H1 (cell line): ENCODE results near the gene THAP12. TPM values are rescaled to one million over a fixed set of nuclear protein-coding genes. Genes with fewer than 3 reads are reported as not detected.

Experiments
- CTCF ChIA-PET: fragments of 300-600 bp; sonication (Branson Sonifier 250); formaldehyde crosslinking; loops from one replicate; lab custom pipeline; 2021; ENCODE audit not compliant: partially characterized antibody; lab: Charles Lee
- POLR2A ChIA-PET: fragments of 300-600 bp; sonication (Branson Sonifier 250); formaldehyde crosslinking; loops from one replicate; lab custom pipeline; 2021; ENCODE audit warnings: inconsistent platforms; ENCODE audit not compliant: partially characterized antibody; lab: Charles Lee
- DNase-seq, 2 experiments: peaks; one replicate each; pipeline versions ENCODE4 v3.0.0 to v3.0.0-alpha.2; 2010 to 2022; ENCODE audit warnings: low spot score in 2 of 2, low read depth in 1 of 2, mixed read lengths in 1 of 2
- FAIRE-seq: peaks from 2 replicates; lab custom pipeline; 2011; peaks lifted over from hg19 to GRCh38; lab: Jason Lieb, UNC
- H2AFZ ChIP-seq: 2 replicates; pipeline ENCODE4 v1.8.1; 2012; ENCODE audit warnings: low read length, inconsistent platforms
- H2AK5ac ChIP-seq: 2 replicates; pipeline ENCODE4 v1.6.1; 2013; ENCODE audit warnings: low read depth, low read length
- H2BK120ac ChIP-seq: replicated peaks from 2 replicates; pipeline ENCODE3; 2013; ENCODE audit warnings: low read depth, low read length, inconsistent platforms
- H2BK12ac ChIP-seq: 2 replicates; pipeline ENCODE4 v1.6.1; 2013; ENCODE audit warnings: low read depth, low read length
- H2BK15ac ChIP-seq: 2 replicates; pipeline ENCODE4 v1.6.1; 2013; ENCODE audit warnings: low read length
- H2BK20ac ChIP-seq: 2 replicates; pipeline ENCODE4 v1.6.1; 2013; ENCODE audit warnings: low read length
- H2BK5ac ChIP-seq: 2 replicates; pipeline ENCODE4 v1.6.1; 2013; ENCODE audit warnings: low read depth, low read length
- H3K14ac ChIP-seq: 2 replicates; pipeline ENCODE4 v1.6.1; 2013; ENCODE audit warnings: inconsistent platforms; ENCODE audit not compliant: insufficient read length
- H3K18ac ChIP-seq: 2 replicates; pipeline ENCODE4 v1.6.1; 2013; ENCODE audit warnings: low read length; ENCODE audit errors: extremely low read depth
- H3K23ac ChIP-seq: 2 replicates; pipeline ENCODE4 v1.6.1; 2013; ENCODE audit warnings: inconsistent platforms; ENCODE audit not compliant: insufficient read length
- H3K23me2 ChIP-seq: 2 replicates; pipeline ENCODE4 v1.6.1; 2013; ENCODE audit warnings: low read depth, low read length
- H3K27ac ChIP-seq: 2 replicates; pipeline ENCODE4 v1.6.1; 2011; ENCODE audit warnings: low read depth, low read length, inconsistent platforms
- H3K27me3 ChIP-seq, 4 experiments: replicated peaks in 1 of 4; 1 replicate in 1 of 4; 2 replicates in 3 of 4; pipeline versions ENCODE4 v1.6.1 to v1.8.1; 2011 to 2013; ENCODE audit warnings: low read length in 3 of 4, mild to moderate bottlenecking in 3 of 4, inconsistent platforms in 2 of 4, mixed read lengths in 2 of 4, moderate library complexity in 1 of 4; ENCODE audit not compliant: control insufficient read depth in 3 of 4, insufficient read depth in 3 of 4; ENCODE audit errors: extremely low read depth in 1 of 4
- H3K36me3 ChIP-seq, 4 experiments: 2 replicates each; pipeline versions ENCODE4 v1.6.1 to v1.8.1; 2011 to 2013; ENCODE audit warnings: mild to moderate bottlenecking in 4 of 4, low read length in 3 of 4, moderate library complexity in 2 of 4, control low read depth in 1 of 4, inconsistent platforms in 1 of 4; ENCODE audit not compliant: insufficient read depth in 4 of 4, control insufficient read depth in 2 of 4
- H3K4ac ChIP-seq: replicated peaks from 2 replicates; pipeline ENCODE3; 2013; ENCODE audit warnings: low read length, low read depth, mixed read lengths, inconsistent platforms; ENCODE audit not compliant: insufficient read length
- H3K4me1 ChIP-seq, 4 experiments: replicated peaks in 1 of 4; 1 replicate in 1 of 4; 2 replicates in 3 of 4; pipeline versions ENCODE4 v1.6.1 to v1.8.1; 2011 to 2013; ENCODE audit warnings: low read length in 3 of 4, inconsistent platforms in 2 of 4, mixed read lengths in 1 of 4; ENCODE audit not compliant: insufficient read depth in 4 of 4, control insufficient read depth in 3 of 4
- H3K4me2 ChIP-seq, 2 experiments: 2 replicates each; pipeline versions ENCODE4 v1.6.1 to v1.8.1; 2011 to 2013; ENCODE audit warnings: low read depth in 2 of 2, low read length in 2 of 2, control low read depth in 1 of 2, inconsistent platforms in 1 of 2, mild to moderate bottlenecking in 1 of 2; ENCODE audit not compliant: insufficient read depth in 1 of 2
- H3K4me3 ChIP-seq, 4 experiments: fragments of 200-600, 300-600 bp in 1 of 4; sonication (generic), shearing (Covaris generic), sonication (Bioruptor Twin) in 1 of 4; 2 replicates each; pipeline versions ENCODE4 v1.5.1 to v1.8.1; 2011 to 2016; ENCODE audit warnings: low read length in 4 of 4, low read depth in 3 of 4, control low read depth in 2 of 4, inconsistent platforms in 2 of 4, mild to moderate bottlenecking in 2 of 4, mixed read lengths in 1 of 4, moderate library complexity in 1 of 4; ENCODE audit not compliant: insufficient read depth in 2 of 4; ENCODE audit errors: extremely low read depth in 1 of 4
- H3K56ac ChIP-seq: replicated peaks from 2 replicates; pipeline ENCODE3; 2013; ENCODE audit warnings: low read depth, mild to moderate bottlenecking, mixed read lengths, low read length, inconsistent platforms; ENCODE audit not compliant: insufficient read length
- H3K79me1 ChIP-seq: 2 replicates; pipeline ENCODE4 v1.6.1; 2013; ENCODE audit warnings: low read depth, low read length, control low read depth
- H3K79me2 ChIP-seq, 2 experiments: 2 replicates each; pipeline versions ENCODE4 v1.6.1 to v1.8.1; 2012 to 2013; ENCODE audit warnings: low read length in 2 of 2, mild to moderate bottlenecking in 2 of 2, inconsistent platforms in 1 of 2; ENCODE audit not compliant: insufficient read depth in 2 of 2, control insufficient read depth in 1 of 2
- H3K9ac ChIP-seq, 4 experiments: replicated peaks in 1 of 4; 1 replicate in 1 of 4; 2 replicates in 3 of 4; pipeline versions ENCODE4 v1.6.1 to v1.8.1; 2011 to 2013; ENCODE audit warnings: low read depth in 3 of 4, low read length in 3 of 4, control low read depth in 2 of 4, mild to moderate bottlenecking in 2 of 4, moderate library complexity in 2 of 4, inconsistent platforms in 1 of 4; ENCODE audit errors: extremely low read depth in 1 of 4
- H3K9me3 ChIP-seq, 2 experiments: 2 replicates each; pipeline versions ENCODE4 v1.6.1 to v1.8.1; 2012 to 2013; ENCODE audit warnings: mild to moderate bottlenecking in 2 of 2, moderate library complexity in 2 of 2, control low read depth in 1 of 2, inconsistent platforms in 1 of 2, low read depth in 1 of 2, low read length in 1 of 2, mixed read lengths in 1 of 2; ENCODE audit not compliant: insufficient read depth in 2 of 2
- H4K20me1 ChIP-seq, 2 experiments: replicated peaks in 1 of 2; 2 replicates each; pipeline versions ENCODE3 to v1.8.1; 2011 to 2013; ENCODE audit warnings: inconsistent platforms in 2 of 2, low read length in 2 of 2, mild to moderate bottlenecking in 1 of 2; ENCODE audit not compliant: insufficient read depth in 2 of 2, control insufficient read depth in 1 of 2
- H4K5ac ChIP-seq: 2 replicates; pipeline ENCODE4 v1.6.1; 2013; ENCODE audit warnings: low read length, low read depth, mixed read lengths, inconsistent platforms; ENCODE audit not compliant: insufficient read length
- H4K8ac ChIP-seq: 2 replicates; pipeline ENCODE4 v1.8.0; 2013; ENCODE audit warnings: mild to moderate bottlenecking, moderate library complexity, low read length, inconsistent platforms; ENCODE audit not compliant: insufficient read depth; ENCODE audit errors: extremely low read depth
- H4K91ac ChIP-seq: replicated peaks from 2 replicates; pipeline ENCODE3; 2013; ENCODE audit warnings: low read length, mixed read lengths, inconsistent platforms; ENCODE audit not compliant: insufficient read length
- CBX8 ChIP-seq: fragments of 300-800, 300-1000 bp; sonication (generic); IDR thresholded peaks from 2 replicates; pipeline ENCODE4 v1.7.1; 2016; ENCODE audit warnings: low read depth, low read length, borderline replicate concordance
- CHD2 ChIP-seq: IDR thresholded peaks from 2 replicates; pipeline ENCODE4 v1.6.1; 2012; ENCODE audit warnings: low read length, improper control_type of control experiment
- CTBP2 ChIP-seq: IDR thresholded peaks from 2 replicates; pipeline ENCODE4 v1.7.0; 2011; ENCODE audit warnings: borderline replicate concordance, mild to moderate bottlenecking, moderate library complexity, mixed read lengths, low read length; ENCODE audit not compliant: insufficient read depth, insufficient read length
- GTF2F1 ChIP-seq: IDR thresholded peaks from 2 replicates; pipeline ENCODE4 v1.6.1; 2012; ENCODE audit warnings: low read depth, low read length, improper control_type of control experiment, borderline replicate concordance
- KDM4A ChIP-seq: IDR thresholded peaks from one replicate; pipeline ENCODE4 v1.7.1; 2012; ENCODE audit warnings: low read depth, mild to moderate bottlenecking, moderate library complexity, low read length, inconsistent platforms; ENCODE audit not compliant: severe bottlenecking
- POLR2A ChIP-seq, 2 experiments: IDR thresholded peaks; 1 replicate in 1 of 2; 2 replicates in 1 of 2; pipeline ENCODE4 v1.6.1; 2011; ENCODE audit warnings: low read depth in 2 of 2, low read length in 2 of 2, mild to moderate bottlenecking in 2 of 2; ENCODE audit errors: control extremely low read depth in 1 of 2
- POU5F1 ChIP-seq: IDR thresholded peaks from 2 replicates; pipeline ENCODE4 v1.6.1; 2011; ENCODE audit warnings: low read depth, mild to moderate bottlenecking, low read length, moderate library complexity
- RAD21 ChIP-seq, 2 experiments: IDR thresholded peaks in 1 of 2; conservative IDR thresholded peaks in 1 of 2; 2 replicates each; pipeline ENCODE4 v1.6.1; 2011; ENCODE audit warnings: low read depth in 2 of 2, low read length in 2 of 2, improper control_type of control experiment in 1 of 2, inconsistent platforms in 1 of 2, mild to moderate bottlenecking in 1 of 2, moderate library complexity in 1 of 2
- SIN3A ChIP-seq, 2 experiments: IDR thresholded peaks in 1 of 2; conservative IDR thresholded peaks in 1 of 2; 2 replicates each; pipeline ENCODE4 v1.6.1; 2011 to 2012; ENCODE audit warnings: low read length in 2 of 2, improper control_type of control experiment in 1 of 2, low read depth in 1 of 2, mild to moderate bottlenecking in 1 of 2
- SIX5 ChIP-seq: IDR thresholded peaks from 2 replicates; pipeline ENCODE4 v1.6.1; 2011; ENCODE audit warnings: mild to moderate bottlenecking, low read depth, low read length
- YY1 ChIP-seq: IDR thresholded peaks from 2 replicates; pipeline ENCODE4 v1.6.1; 2011; ENCODE audit warnings: low read depth, mild to moderate bottlenecking, low read length
- ZNF274 ChIP-seq: IDR thresholded peaks from 2 replicates; pipeline ENCODE4 v1.7.0; 2012; ENCODE audit warnings: low read length, borderline replicate concordance; ENCODE audit errors: extremely low read depth
- WGBS, 2 experiments: shearing (Covaris generic) in 1 of 2; methylation state at CpG; one replicate each; pipeline versions ENCODE4 v1.1.6 to v1.1.7; 2013 to 2015; ENCODE audit warnings: low lambda C conversion rate in 2 of 2, mixed read lengths in 2 of 2, inconsistent platforms in 1 of 2, low coverage in 1 of 2, missing lambda C conversion rate in 1 of 2; ENCODE audit not compliant: insufficient replicate concordance in 2 of 2, insufficient coverage in 1 of 2, insufficient read length in 1 of 2; ENCODE audit errors: extremely low coverage in 1 of 2, missing lambda C conversion rate in 1 of 2; 5-methylcytosine and 5-hydroxymethylcytosine counted together
- polyA plus RNA-seq, 7 experiments: library from polyadenylated mRNA; depleted of rRNA in 3 of 7; stranded (reverse) in 5 of 7; unstranded in 2 of 7; fragments of >200 nt in 5 of 7; fragments of 200-250 nt in 2 of 7; gene quantifications; 1 replicate in 5 of 7; 2 replicates in 1 of 7; 4 replicates in 1 of 7; pipeline versions ENCODE4 v1.2.1 to v1.2.3, GENCODE V29; 2011 to 2013; ENCODE audit warnings: missing spikeins in 2 of 7, mixed read lengths in 2 of 7
- total RNA-seq: library from RNA; stranded (reverse); fragmentation: NEBNext Ultra II Directional; extraction: Animal tissue kit (Norgen Biotek cat#: 25700); gene quantifications from 2 replicates; pipeline ENCODE4 v1.2.1, GENCODE V29; 2021

THAP12 gene
- total and polyA plus RNA-seq, 2 of the 8 experiments (the other 6 are each of a cell fraction or from before 2014, with no cell fraction given) = 12.0 to 39.9 TPM

- FAIRE-seq (no peak), DNase-seq (no peak)
- no peak overlapping the region for H3K4me2 ChIP-seq
- H2AK5ac ChIP-seq = no peak overlapping the region
- H3K79me2 ChIP-seq = no peaks in the 10 kb centered on the region
- H3K27ac ChIP-seq = no peak overlapping the region
- H2BK5ac ChIP-seq = no peak overlapping the region
- H3K23ac ChIP-seq = no peak overlapping the region
- H4K8ac ChIP-seq = no peak overlapping the region
- H3K36me3 ChIP-seq = no peaks in the 10 kb centered on the region
- no peaks in the 10 kb centered on the region for H3K23me2 ChIP-seq
- H3K9me3 ChIP-seq = no peaks in the 10 kb centered on the region
- H3K79me1 ChIP-seq = no peaks in the 10 kb centered on the region
- no peak overlapping the region for H3K14ac ChIP-seq
- no peak overlapping the region for H2AFZ ChIP-seq
- H2BK12ac ChIP-seq = no peak overlapping the region
- H4K5ac ChIP-seq = no peak overlapping the region
- no peak overlapping the region for H3K4me3 ChIP-seq
- H2BK15ac ChIP-seq = no peak overlapping the region
- ChIA-PET CTCF (interaction anchor here (1.1 to 9.3 kb wide), 8 partner anchors 9 to 95 kb away, joined by 3 to 55 read pairs (median 4); no protein-coding TSS in a partner anchor), POLR2A (interaction anchor here (0.9 kb wide), 1 partner anchor 23 kb away, joined by 3 read pairs; no protein-coding TSS in a partner anchor)
- H3K4ac ChIP-seq = no peak overlapping the region
- H4K91ac ChIP-seq = no peak overlapping the region
- no peak overlapping the region for H3K18ac ChIP-seq
- no peaks in the 10 kb centered on the region for H4K20me1 ChIP-seq
- H3K27me3 ChIP-seq = no peaks in the 10 kb centered on the region
- H3K56ac ChIP-seq = no peak overlapping the region
- H2BK120ac ChIP-seq = no peak overlapping the region
- peaks cover 0 to 6% (median 2%) of the 10 kb centered on the region in 4 experiments; a peak in 6 of 7 replicates for H3K4me1 ChIP-seq
- 79% methylated on average over 3 of the region's 3 CpGs; no CpG with 5 or more reads in 1 of the 2 experiments for WGBS, 2 experiments
- H2BK20ac ChIP-seq = no peak overlapping the region
- no peak overlapping the region for H3K9ac ChIP-seq
- TF ChIP-seq CBX8 (no peak), CTBP2 (no peak), POLR2A (IDR thresholded peaks at IDR 0.05; ENCODE audit: control extremely low read depth in 1 of 2, low read depth in 2 of 2, low read length in 2 of 2) (no peak), KDM4A (no peak), POU5F1 (no peak), ZNF274 (no peak), YY1 (no peak), SIN3A (conservative IDR thresholded peaks at IDR 0.05 in 1 of 2, IDR thresholded peaks at IDR 0.05 in 1 of 2; ENCODE audit: low read depth in 1 of 2, low read length in 2 of 2) (no peak), CHD2 (no peak), SIX5 (no peak), GTF2F1 (no peak), RAD21 (IDR thresholded peaks at IDR 0.05 in 1 of 2, conservative IDR thresholded peaks at IDR 0.05 in 1 of 2; ENCODE audit: low read depth in 2 of 2, low read length in 2 of 2) (no peak)
Observed at GRCh38 chr11:76303399-76303798, 77.5 kb downstream of the THAP12 start.
